Activated B cell treated with CpG ODN at 0.5 μM for 24 hours (primary cell): ENCODE data around the gene OBSCN. TPM values are rescaled to one million over a fixed set of nuclear protein-coding genes. Genes with fewer than 3 reads are reported as not detected.

Experiments used
- ATAC-seq: fragments of 200-7000 bp; cut with Tn5 transposase; one replicate; pipeline ENCODE4 v1.10.0; 2021; ENCODE audit warnings: low read depth, mild to moderate bottlenecking, moderate library complexity
- CTCF ChIA-PET: fragments of 350-600 bp; sonication (Branson Sonifier 250); formaldehyde crosslinking; loops from one replicate; lab custom pipeline; 2021; ENCODE audit warnings: antibody characterized with exemption; lab: Charles Lee
- POLR2A ChIA-PET: fragments of 350-600 bp; sonication (Branson Sonifier 250); formaldehyde crosslinking; loops from one replicate; lab custom pipeline; 2021; ENCODE audit warnings: antibody characterized with exemption; lab: Charles Lee
- DNase-seq: peaks from one replicate; pipeline ENCODE4 v3.0.0; 2022
- H3K27ac Mint-ChIP-seq: one replicate; pipeline ENCODE4 v1.8.0; 2020; ENCODE audit warnings: mixed read lengths
- H3K27me3 Mint-ChIP-seq: one replicate; pipeline ENCODE4 v1.8.0; 2021; ENCODE audit warnings: mixed read lengths
- H3K36me3 Mint-ChIP-seq: one replicate; pipeline ENCODE4 v1.8.0; 2021; ENCODE audit warnings: low read depth, mixed read lengths
- H3K4me1 Mint-ChIP-seq: one replicate; pipeline ENCODE4 v1.8.0; 2021; ENCODE audit warnings: mixed read lengths
- H3K4me3 Mint-ChIP-seq: one replicate; pipeline ENCODE4 v1.8.0; 2020; ENCODE audit warnings: mild to moderate bottlenecking, mixed read lengths
- H3K9me3 Mint-ChIP-seq: one replicate; pipeline ENCODE4 v1.8.0; 2020; ENCODE audit warnings: mixed read lengths
- intact Hi-C: fragments of 100-400 bp; cut with micrococcal nuclease; formaldehyde crosslinking; loops from one replicate; pipeline ENCODE4 v1.15.1; 2024
- total RNA-seq: library from RNA; stranded (reverse); gene quantifications from 2 replicates; pipeline ENCODE4 v1.2.3, GENCODE V29; 2022
- TF ChIP-seq, protein P1 (sequence below): fragments of 200-600 bp; IDR thresholded peaks from one replicate; pipeline ENCODE4 v1.8.0; 2022; ENCODE audit warnings: antibody characterized with exemption, mild to moderate bottlenecking

The OBSCN gene
- total RNA-seq, 1 donor from 2014 or later: 19.8 TPM

- Mint-ChIP-seq H3K27ac (no peak overlapping the region), H3K4me3 (no peak overlapping the region), H3K27me3 (no peaks in the 10 kb centered on the region), H3K4me1 (peaks cover 6% of the 10 kb centered on the region), H3K9me3 (no peaks in the 10 kb centered on the region), H3K36me3 (peaks cover 15% of the 10 kb centered on the region)
- DNase-seq: no peak
- intact Hi-C loops: no loop called here
- TF ChIP-seq, protein P1, sequence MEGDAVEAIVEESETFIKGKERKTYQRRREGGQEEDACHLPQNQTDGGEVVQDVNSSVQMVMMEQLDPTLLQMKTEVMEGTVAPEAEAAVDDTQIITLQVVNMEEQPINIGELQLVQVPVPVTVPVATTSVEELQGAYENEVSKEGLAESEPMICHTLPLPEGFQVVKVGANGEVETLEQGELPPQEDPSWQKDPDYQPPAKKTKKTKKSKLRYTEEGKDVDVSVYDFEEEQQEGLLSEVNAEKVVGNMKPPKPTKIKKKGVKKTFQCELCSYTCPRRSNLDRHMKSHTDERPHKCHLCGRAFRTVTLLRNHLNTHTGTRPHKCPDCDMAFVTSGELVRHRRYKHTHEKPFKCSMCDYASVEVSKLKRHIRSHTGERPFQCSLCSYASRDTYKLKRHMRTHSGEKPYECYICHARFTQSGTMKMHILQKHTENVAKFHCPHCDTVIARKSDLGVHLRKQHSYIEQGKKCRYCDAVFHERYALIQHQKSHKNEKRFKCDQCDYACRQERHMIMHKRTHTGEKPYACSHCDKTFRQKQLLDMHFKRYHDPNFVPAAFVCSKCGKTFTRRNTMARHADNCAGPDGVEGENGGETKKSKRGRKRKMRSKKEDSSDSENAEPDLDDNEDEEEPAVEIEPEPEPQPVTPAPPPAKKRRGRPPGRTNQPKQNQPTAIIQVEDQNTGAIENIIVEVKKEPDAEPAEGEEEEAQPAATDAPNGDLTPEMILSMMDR: no peak
- POLR2A ChIA-PET: interaction anchor here (2.1 kb wide), 1 partner anchor 9 kb away, joined by 11 read pairs; no protein-coding TSS in a partner anchor
- CTCF ChIA-PET: no interaction called here
- no peak for ATAC-seq
Measured at GRCh38 chr1:228176024-228176395, 31.8 kb upstream of the OBSCN start.

DNA sequence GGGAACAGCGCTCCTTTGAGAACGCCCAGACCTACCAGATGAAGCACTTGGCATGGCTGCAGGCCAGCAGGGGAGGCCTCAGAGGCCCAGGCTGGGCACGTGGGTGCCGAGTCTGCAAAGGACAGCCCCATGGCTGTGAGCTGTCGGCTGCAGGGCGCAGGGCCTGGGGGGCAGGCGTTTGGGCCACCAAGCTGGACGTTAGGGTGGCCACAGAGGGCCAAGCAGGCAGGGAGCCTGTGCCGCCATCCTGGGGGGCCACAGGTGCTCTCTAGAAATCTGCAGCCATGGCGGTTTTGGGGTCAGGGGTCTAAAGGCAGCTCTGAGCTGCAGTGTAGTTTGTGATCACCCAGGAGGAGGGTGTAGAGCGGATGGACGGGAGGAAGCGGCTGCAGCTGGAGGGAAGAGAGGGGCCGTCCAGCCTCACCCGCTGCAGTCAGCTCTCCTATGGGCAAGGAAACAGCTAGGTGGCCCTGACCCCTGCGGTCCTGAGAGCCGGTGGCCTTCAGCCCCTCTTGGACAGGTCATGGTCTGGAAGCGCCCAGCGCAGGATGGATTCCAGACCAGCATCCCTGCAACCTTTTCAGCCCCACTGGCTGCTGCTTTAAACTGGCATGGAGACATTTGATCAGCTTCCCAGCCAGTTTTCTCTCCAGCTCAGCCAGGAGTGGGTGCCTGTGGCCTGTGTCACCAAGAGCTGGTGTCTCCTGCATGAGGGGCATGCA is 31.2 kb upstream of the OBSCN start:
- Mint-ChIP-seq H3K36me3 (peaks cover 16% of the 10 kb centered on the region), H3K27ac (no peak overlapping the region), H3K4me1 (peaks cover 5% of the 10 kb centered on the region), H3K27me3 (no peaks in the 10 kb centered on the region), H3K9me3 (no peaks in the 10 kb centered on the region), H3K4me3 (no peak overlapping the region)
- POLR2A ChIA-PET: interaction anchor here (0.7 to 2.1 kb wide), 3 partner anchors 9 to 65 kb away, joined by 4 to 11 read pairs (median 11); no protein-coding TSS in a partner anchor
- ATAC-seq (no peak), DNase-seq (no peak)
- CTCF ChIA-PET: no interaction called here
- TF ChIP-seq, protein P1: no peak
- intact Hi-C loops: no loop called here

DNA sequence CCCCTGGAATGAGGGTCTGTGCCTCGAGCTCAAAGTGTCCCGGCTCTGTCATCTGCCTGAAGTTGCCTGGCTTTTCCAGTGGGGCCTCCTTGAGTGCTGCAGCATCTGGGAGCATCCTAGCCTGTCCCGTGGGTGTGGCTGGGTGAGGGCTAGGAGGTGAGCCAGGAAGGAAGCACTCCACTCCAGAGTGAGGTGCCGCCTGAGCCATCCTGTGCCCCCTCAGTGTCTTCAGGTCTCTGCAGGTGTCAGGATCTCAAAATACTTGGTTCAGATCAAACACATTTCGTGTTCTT is 30.7 kb upstream of the OBSCN start:
- ChIA-PET CTCF (no interaction called here), POLR2A (interaction anchor here (0.6 to 2.1 kb wide), 4 partner anchors 10 to 280 kb away, joined by 3 to 11 read pairs (median 8); a partner anchor contains a TSS)
- H3K4me1 Mint-ChIP-seq: peaks cover 3% of the 10 kb centered on the region
- no peak for ATAC-seq
- no peak for DNase-seq
- H3K4me3 Mint-ChIP-seq: no peak overlapping the region
- no peaks in the 10 kb centered on the region for H3K9me3 Mint-ChIP-seq
- H3K36me3 Mint-ChIP-seq: peaks cover 14% of the 10 kb centered on the region
- H3K27ac Mint-ChIP-seq: no peak overlapping the region
- intact Hi-C loops: no loop called here
- TF ChIP-seq, protein P1: no peak
- no peaks in the 10 kb centered on the region for H3K27me3 Mint-ChIP-seq

DNA sequence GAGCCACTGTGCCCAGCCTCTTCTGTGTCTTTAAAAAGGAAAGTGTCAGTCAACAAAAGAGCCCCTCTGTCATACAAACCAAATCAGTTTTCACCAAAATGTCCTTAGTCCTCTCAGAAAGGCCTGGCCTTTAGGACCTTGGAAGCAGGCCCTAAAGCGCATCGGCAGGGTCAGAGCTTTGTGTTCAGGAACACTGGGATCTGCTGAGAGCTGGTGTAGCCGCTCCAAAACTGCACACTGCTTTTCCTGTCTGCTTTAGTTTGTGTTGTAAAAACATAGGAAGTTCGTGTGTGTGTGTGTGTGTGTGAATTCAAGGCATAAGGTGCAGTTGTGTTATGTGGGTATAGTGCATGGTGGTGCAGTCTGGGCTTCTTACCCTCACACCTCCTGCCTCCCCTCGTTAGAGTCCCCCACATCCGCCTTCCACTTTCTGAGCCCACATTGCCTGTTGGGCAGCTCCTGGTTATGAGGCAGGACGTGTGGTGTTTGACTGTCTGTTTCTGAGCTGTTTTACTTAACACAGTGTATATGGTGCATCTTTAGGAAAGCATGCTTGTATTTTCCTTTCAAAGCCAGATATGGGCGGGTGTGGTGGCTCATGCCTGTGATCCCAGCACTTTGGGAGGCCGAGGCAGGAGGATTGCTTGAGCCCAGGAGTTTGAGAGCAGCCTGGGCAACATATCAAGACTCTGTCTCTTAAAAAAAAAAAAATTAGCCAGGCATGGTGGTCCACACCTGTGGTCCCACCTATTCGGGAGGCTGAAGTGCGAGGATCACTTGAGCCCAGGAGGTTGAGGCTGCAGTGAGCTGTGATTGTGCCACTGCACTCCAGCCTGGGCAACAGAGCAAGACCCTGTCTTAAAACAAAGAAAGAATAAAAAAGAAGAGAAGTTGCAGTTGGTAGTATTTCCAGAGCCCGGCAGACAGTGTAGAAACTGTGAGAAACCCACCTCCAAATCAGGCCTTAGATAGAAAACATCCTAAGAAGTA is 29.8 kb upstream of the OBSCN start:
- Mint-ChIP-seq H3K4me3 (no peak overlapping the region), H3K4me1 (peaks cover 3% of the 10 kb centered on the region), H3K36me3 (peaks cover 13% of the 10 kb centered on the region), H3K27me3 (no peaks in the 10 kb centered on the region), H3K9me3 (no peaks in the 10 kb centered on the region), H3K27ac (no peak overlapping the region)
- intact Hi-C loops: no loop called here
- ATAC-seq (no peak), DNase-seq (no peak)
- ChIA-PET CTCF (no interaction called here), POLR2A (interaction anchor here (0.6 to 2.1 kb wide), 4 partner anchors 11 to 280 kb away, joined by 3 to 11 read pairs (median 4); a partner anchor contains a TSS)
- TF ChIP-seq, protein P1: no peak
